Glomerular visceral epithelial cell (primary cell): ENCODE measurements around the gene WBP1.
A peak's percentile ranks its signal among the peaks of the same experiment; 100 is the strongest.

ENCODE experiments used
- DNase-seq: peaks from one replicate; pipeline ENCODE4 v3.0.0-alpha.2; 2016; ENCODE audit errors: extremely low spot score

WBP1 gene

DNA sequence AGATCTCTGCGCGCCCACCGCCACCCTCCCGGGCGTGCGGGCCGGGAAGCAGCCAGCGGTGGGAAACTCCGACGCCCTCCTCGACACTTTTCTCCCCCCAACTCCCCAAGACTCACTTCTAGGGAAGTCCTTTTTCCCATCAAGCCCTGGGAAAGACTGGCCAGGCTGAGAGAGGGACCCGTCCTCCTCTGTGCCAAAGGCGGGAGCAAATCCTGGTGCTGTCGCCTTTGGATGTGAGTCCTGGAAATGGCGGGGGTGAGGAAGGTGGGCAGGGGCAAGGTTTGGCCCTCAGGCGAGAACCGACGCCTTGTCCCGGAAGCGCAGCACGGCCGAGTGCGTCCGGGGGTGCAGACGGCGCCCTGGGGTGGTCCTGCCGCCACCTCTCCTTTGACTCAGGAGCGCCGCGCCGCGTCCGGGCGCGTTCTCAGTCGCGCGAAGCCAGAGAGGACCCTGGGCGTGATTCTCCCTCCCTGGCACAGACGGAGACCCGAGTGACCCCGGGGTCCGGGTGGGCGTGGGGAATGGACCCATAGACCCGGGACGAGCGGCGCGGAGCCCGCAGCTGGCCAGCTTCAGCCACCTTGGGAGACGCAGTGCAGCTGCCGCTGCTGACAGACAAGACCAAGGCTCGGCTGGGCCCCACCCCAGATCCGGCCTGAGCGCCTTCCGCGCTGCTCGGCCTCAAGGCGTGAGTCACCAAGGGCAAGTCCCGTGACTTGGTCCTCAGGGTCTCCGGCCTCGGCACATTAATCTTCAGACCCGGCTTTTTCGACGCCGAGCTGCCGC, 44.7 kb downstream of the WBP1 start:
- peak; percentile 79 for DNase-seq

- no peak for DNase-seq
Measured at GRCh38 chr2:74503506-74504475, 45.6 kb downstream of the WBP1 start.

GRCh38 chr2:74504591-74504990, 46.4 kb downstream of the WBP1 start:
- DNase-seq: no peak

DNA sequence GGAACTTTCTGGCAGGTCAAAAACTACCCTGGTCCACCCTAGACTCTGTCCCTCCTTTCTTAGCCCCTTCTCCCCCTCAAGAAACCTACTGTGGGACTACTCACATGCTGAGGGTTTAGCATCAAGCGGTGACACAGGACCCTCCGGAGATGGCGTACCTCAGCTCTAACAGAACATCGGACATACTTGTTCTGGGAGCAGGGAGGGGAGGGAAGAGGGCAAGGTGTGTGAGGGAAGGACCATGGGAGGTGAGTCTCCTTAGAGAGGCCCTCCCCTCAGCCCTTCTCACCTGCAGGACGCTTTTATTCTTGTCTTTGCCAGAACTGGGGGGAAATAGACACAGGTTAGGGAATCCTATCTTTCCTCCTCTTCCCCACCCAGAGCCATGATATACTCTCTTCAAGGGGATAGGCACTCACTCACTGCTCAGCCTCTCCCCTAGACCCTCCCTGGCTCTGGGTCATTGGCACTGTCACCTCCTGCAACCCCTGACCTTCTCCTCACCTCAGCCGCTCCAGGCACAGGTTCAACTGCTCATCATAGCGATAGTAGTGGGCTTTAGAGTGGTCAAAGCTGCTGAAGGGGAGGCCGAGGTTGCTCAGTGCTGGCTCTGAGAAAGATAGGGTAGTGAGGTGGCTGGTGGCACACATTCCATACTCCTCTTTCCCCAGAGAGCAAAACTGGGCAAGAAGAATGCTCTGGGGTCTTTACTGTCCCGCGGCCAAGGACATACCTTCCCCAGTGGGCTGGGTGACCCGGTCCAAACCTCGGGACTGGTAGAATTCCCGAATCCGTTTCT, 47.4 kb downstream of the WBP1 start:
- DNase-seq: no peak

DNA sequence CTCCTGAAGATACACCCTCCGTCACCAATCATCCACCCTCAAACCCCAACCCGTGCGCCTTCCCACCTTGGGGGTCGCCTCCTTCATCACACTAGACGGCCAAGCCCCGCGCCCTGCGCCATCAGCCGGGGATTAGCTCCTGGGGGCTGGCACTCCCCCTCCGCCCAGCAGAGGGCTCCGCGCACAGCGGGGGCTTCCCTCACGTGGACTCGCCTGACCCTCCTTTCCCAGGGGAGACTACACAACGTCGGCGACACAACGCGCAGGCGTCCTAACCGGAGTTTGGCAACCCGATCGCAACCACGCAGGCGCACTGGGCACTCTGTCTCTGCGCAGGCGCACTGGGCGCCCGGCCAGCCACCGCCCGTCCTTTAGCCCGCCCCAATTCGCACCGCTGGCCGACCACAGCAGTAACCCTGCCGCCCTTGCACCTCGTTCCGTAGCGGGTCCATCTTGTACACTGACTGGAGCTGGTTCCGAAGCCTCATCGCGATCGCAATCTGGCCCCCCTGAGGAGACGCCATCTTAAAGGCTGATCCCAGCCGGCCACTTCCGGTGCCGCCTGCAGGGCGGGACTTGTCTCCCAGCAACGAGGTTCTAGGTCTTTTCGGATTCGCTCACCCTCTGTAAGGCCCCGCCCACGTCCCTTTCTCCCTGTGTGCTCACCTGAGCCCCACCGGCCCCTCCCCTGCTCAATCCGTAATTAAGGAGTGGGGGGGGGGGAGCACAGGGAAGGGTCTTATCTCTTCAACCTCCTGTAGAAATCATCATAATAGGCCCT, 49.1 kb downstream of the WBP1 start, which contains the start of gene PCGF1:
Gene PCGF1 (minus strand): TSS at position 551 of the 781 bp plus-strand sequence. CDS start 27 bp downstream, at position 524.
- DNase-seq: peak; percentile 96

DNA sequence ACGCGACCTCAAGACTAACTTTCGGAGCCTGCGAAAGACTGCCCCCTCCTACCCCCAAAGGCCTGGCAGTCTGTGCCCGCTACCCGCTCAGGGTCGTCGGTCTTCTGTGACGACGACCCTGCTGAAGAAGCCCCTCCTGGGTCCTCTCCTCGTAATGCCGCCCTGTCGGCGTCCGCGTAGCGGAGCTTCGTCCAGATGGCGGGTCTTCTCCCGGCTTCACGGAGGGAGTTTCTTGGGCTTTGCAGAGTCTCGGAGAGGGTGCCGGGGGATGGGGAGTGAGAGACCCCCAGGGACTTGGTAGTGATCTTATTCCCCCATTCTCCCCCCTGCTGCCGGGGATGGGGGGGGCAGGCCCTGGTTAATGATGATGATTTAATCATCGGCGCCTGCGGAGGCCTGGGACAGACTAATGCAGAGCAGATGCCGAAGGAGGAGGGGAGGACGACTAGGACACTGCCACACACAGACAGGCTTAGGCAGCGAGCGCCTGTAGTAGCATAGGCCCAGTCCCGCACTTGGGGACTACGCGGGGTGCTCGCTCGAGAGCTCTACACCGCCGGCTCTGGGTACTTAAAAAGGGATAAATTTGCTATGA, 49.8 kb downstream of the WBP1 start:
- DNase-seq: peak; percentile 19

- no peak for DNase-seq
Measured at GRCh38 chr2:74510272-74510671, 52.0 kb downstream of the WBP1 start.
